Esophagus muscularis mucosa (tissue), 4 donors: ENCODE data around the gene SLIRP. TPM values are rescaled to one million over a fixed set of nuclear protein-coding genes. Genes with fewer than 3 reads are reported as not detected.

Source experiments
- DNase-seq: peaks from one replicate; pipeline ENCODE4 v3.0.0-alpha.2; 2017; ENCODE audit errors: extremely low spot score
- H3K27ac ChIP-seq, 4 donors: fragments of 200-600 bp; sonication (generic); replicated peaks in 1 of 4; 1 replicate in 3 of 4; 2 replicates in 1 of 4; pipeline ENCODE4 v1.5.1; 2016 to 2019; ENCODE audit warnings: mild to moderate bottlenecking in 1 of 4
- H3K27me3 ChIP-seq, 4 donors: fragments of 200-600 bp; sonication (generic); one replicate each; pipeline versions ENCODE4 v1.5.1 to v1.6.0; 2016 to 2019
- H3K36me3 ChIP-seq, 4 donors: fragments of 200-600 bp; sonication (generic); one replicate each; pipeline ENCODE4 v1.5.1; 2016 to 2019
- H3K4me1 ChIP-seq, 4 donors: fragments of 200-600 bp; sonication (generic); one replicate each; pipeline ENCODE4 v1.5.1; 2016 to 2019
- H3K4me3 ChIP-seq, 4 donors: fragments of 200-600 bp; sonication (generic); 1 replicate in 2 of 4; 2 replicates in 2 of 4; pipeline ENCODE4 v1.5.1; 2016 to 2019; ENCODE audit warnings: mild to moderate bottlenecking in 4 of 4, moderate library complexity in 1 of 4
- H3K9me3 ChIP-seq, 4 donors: fragments of 200-600 bp; sonication (generic); 1 replicate in 3 of 4; 2 replicates in 1 of 4; pipeline ENCODE4 v1.5.1; 2016 to 2019
- EP300 ChIP-seq: sonication (generic); formaldehyde crosslinking; IDR thresholded peaks from one replicate; pipeline ENCODE4 v1.6.1; 2017; ENCODE audit warnings: antibody characterized with exemption
- POLR2A ChIP-seq: fragments of 450-650 bp; IDR thresholded peaks from one replicate; pipeline ENCODE4 v1.6.1; 2017; ENCODE audit warnings: antibody characterized with exemption, moderate library complexity, mild to moderate bottlenecking, low read depth
- POLR2AphosphoS5 ChIP-seq, 2 donors: sonication (generic); formaldehyde crosslinking; IDR thresholded peaks; one replicate each; pipeline ENCODE4 v1.6.1; 2017; ENCODE audit warnings: antibody characterized with exemption in 2 of 2
- WGBS: methylation state at CpG from one replicate; pipeline ENCODE4 v1.1.5; 2018; 5-methylcytosine and 5-hydroxymethylcytosine counted together
- intact Hi-C: fragments of 100-400 bp; cut with DNase I; formaldehyde crosslinking; loops from one replicate; pipeline ENCODE4 v1.15.1; 2023
- total RNA-seq, 4 donors: library from RNA; depleted of rRNA; stranded (reverse); fragments of >200 nt; gene quantifications; one replicate each; pipeline versions ENCODE4 v1.1.0 to v1.2.1, GENCODE V29; 2016
- TF ChIP-seq, protein P1 (sequence below), 3 experiments: fragments of 200-600 bp in 2 of 3; fragments of 450-650 bp in 1 of 3; sonication (generic) in 2 of 3; IDR thresholded peaks; one replicate each; pipeline ENCODE4 v1.5.1; 2017 to 2019; ENCODE audit warnings: antibody characterized with exemption in 3 of 3, mild to moderate bottlenecking in 2 of 3, moderate library complexity in 1 of 3

The SLIRP gene
- total RNA-seq, 4 donors from 2014 or later: 101 to 247 (median 166) TPM

DNA sequence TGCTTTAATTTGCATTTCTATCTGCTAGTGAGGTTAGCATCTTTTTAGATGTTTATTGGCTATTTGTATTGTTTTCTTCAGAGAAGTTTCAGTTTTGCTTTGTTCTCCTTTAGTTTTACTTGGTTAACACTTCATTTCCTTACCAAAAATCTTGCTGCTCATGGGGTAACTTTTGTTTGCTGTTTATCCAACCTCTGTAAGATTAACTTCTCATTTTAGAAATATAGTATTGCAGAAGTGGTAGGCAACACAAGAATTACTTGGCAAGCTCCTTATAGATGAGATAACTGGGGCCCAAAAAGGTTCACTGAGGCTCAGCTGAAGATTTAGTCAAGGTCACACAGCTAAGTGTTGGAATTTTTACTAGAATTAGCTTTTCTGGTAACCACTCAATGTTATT lies 40.6 kb upstream of the SLIRP start:
- TF ChIP-seq, protein P1, sequence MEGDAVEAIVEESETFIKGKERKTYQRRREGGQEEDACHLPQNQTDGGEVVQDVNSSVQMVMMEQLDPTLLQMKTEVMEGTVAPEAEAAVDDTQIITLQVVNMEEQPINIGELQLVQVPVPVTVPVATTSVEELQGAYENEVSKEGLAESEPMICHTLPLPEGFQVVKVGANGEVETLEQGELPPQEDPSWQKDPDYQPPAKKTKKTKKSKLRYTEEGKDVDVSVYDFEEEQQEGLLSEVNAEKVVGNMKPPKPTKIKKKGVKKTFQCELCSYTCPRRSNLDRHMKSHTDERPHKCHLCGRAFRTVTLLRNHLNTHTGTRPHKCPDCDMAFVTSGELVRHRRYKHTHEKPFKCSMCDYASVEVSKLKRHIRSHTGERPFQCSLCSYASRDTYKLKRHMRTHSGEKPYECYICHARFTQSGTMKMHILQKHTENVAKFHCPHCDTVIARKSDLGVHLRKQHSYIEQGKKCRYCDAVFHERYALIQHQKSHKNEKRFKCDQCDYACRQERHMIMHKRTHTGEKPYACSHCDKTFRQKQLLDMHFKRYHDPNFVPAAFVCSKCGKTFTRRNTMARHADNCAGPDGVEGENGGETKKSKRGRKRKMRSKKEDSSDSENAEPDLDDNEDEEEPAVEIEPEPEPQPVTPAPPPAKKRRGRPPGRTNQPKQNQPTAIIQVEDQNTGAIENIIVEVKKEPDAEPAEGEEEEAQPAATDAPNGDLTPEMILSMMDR (IDR thresholded peaks at IDR 0.05): no peak
- TF ChIP-seq POLR2A: no peak
- no peak for TF ChIP-seq POLR2AphosphoS5 (IDR thresholded peaks at IDR 0.05)
- TF ChIP-seq EP300: no peak
- no peak overlapping the region for H3K27ac ChIP-seq
- no peak overlapping the region for H3K4me3 ChIP-seq
- no peaks in the 10 kb centered on the region for H3K4me1 ChIP-seq
- intact Hi-C loops: no loop called here
- H3K36me3 ChIP-seq: peaks cover 0 to 10% (median 4%) of the 10 kb centered on the region in 4 donors
- no peaks in the 10 kb centered on the region for H3K27me3 ChIP-seq
- no peaks in the 10 kb centered on the region for H3K9me3 ChIP-seq
- DNase-seq: no peak

DNA sequence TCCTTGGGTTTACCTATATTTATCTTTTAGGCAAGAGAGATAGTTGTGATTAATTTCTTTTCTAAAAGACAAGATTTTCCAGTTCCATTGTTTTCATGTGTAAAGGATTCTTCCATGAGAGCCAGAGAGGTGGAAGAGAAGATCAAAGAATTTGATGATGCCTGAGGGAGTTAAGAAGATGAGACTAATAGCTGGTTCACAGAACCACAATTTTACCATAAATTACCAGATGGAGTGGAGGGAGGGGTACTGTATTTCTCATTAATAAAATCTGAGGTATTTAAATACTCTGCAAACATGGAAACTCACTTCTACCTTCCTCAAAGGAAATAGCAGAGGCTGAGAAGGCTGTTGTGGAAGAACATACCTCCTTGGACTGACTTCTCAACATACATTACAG lies 34.7 kb upstream of the SLIRP start:
- Histone ChIP-seq H3K36me3 (peaks cover 27 to 66% (median 43%) of the 10 kb centered on the region in 4 donors), H3K4me3 (no peak overlapping the region), H3K9me3 (no peaks in the 10 kb centered on the region), H3K27ac (no peak overlapping the region), H3K4me1 (no peaks in the 10 kb centered on the region), H3K27me3 (no peaks in the 10 kb centered on the region)
- DNase-seq: no peak
- intact Hi-C loops: no loop called here
- TF ChIP-seq EP300: no peak
- TF ChIP-seq POLR2AphosphoS5 (IDR thresholded peaks at IDR 0.05): no peak
- TF ChIP-seq, protein P1 (IDR thresholded peaks at IDR 0.05): no peak

DNA sequence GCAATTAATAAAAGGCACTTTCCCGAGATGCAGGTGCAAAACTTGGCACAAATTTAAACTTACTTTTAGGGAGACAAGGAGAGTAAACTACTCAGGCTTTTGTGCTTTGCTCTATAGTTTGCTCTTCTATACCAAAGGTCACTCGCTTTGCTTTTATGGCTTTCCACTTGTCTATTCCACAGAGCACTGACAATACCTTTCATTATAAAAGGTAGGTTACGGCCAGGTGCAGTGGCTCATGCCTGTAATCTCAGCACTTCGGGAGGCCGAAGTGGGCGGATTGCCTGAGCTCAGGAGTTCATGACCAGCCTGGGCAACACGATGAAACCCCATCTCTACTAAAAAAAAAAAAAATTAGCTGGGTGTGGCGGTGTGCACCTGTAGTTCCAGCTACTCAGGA lies 33.0 kb upstream of the SLIRP start:
- Histone ChIP-seq H3K9me3 (no peaks in the 10 kb centered on the region), H3K27ac (no peak overlapping the region), H3K36me3 (peaks cover 27 to 83% (median 55%) of the 10 kb centered on the region in 4 donors), H3K4me1 (no peaks in the 10 kb centered on the region), H3K27me3 (no peaks in the 10 kb centered on the region), H3K4me3 (no peak overlapping the region)
- intact Hi-C loops: no loop called here
- 95% methylated on average over 8 of the region's 8 CpGs for WGBS
- TF ChIP-seq, protein P1 (IDR thresholded peaks at IDR 0.05): no peak
- TF ChIP-seq POLR2A (no peak), EP300 (no peak), POLR2AphosphoS5 (IDR thresholded peaks at IDR 0.05) (no peak)
- DNase-seq: no peak

DNA sequence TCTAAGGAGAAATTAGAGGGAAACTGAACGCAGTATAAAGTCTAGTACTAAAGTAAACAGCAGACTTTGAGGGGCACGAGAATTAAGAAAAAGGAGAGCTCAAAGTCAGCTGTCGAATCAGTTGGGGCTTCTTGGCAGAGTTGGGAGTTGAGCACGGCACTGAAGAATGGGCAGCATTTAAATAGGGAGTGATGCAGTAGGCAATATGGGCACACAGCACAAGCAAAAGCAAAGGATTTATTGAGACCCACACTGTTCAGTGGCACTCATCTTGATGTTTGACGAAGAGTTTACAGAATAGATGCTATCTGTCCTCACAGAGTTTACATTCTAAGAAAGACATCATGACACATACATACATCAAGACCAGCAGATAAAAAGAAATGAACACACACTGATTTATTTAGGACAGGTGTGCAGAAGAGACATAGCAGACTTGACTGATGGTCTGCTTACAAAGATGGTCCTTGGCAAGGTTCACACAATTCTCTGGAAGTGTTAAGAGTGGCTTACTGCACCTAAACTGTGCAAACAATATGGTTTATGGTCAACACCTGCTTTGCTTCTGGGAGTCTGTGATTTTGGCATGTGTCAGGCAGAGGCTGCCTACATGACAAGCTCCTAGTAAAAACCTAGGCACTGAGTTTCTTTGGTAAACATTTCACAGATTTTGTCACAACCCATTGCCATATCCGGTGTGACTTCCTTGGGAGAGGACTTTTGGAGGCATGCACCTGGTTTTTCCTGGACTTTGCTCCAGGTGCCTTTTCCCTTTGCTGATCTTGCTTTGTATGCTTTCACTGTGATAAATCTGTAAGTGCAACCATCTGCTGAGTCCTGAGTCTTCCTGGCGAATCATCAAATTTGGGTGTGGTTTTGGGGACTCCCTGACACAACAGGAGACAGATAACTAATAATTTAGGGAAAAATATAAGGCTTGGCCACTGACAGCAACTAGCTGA lies 26.4 kb upstream of the SLIRP start:
- peaks cover 6 to 57% (median 30%) of the 10 kb centered on the region in 4 donors for H3K36me3 ChIP-seq
- no peak for DNase-seq
- TF ChIP-seq POLR2AphosphoS5 (IDR thresholded peaks at IDR 0.05): no peak
- no peak for TF ChIP-seq POLR2A
- TF ChIP-seq, protein P1 (IDR thresholded peaks at IDR 0.05): no peak
- TF ChIP-seq EP300: no peak
- intact Hi-C loops: no loop called here
- no peak overlapping the region for H3K4me3 ChIP-seq
- 72% methylated on average over 7 of the region's 7 CpGs for WGBS
- H3K9me3 ChIP-seq: no peaks in the 10 kb centered on the region
- no peaks in the 10 kb centered on the region for H3K27me3 ChIP-seq
- H3K27ac ChIP-seq: peak overlapping the region; percentile 45 to 59 (median 54)
- H3K4me1 ChIP-seq: peaks cover 11 to 20% (median 19%) of the 10 kb centered on the region in 4 donors
